ENCODE data around the gene OGFOD2. TPM values are rescaled to one million over a fixed set of nuclear protein-coding genes. Genes with fewer than 3 reads are reported as not detected.

OGFOD2 gene
- total RNA-seq, 6 experiments from 2014 or later: 16.2 to 18.3 (median 17.6) TPM

- Mint-ChIP-seq H3K36me3 (ENCODE audit: low read depth) (no peaks in the 10 kb centered on the region), H3K27ac (no peak overlapping the region), H3K9me3 (no peaks in the 10 kb centered on the region), H3K4me3 (no peak overlapping the region), H3K4me1 (ENCODE audit: low read depth) (peaks cover under 1% of the 10 kb centered on the region; the same call in 1 of the 2 replicates), H3K27me3 (ENCODE audit: insufficient read depth) (peaks cover 8% of the 10 kb centered on the region)
- DNase-seq: no peak
- TF ChIP-seq, protein P1, sequence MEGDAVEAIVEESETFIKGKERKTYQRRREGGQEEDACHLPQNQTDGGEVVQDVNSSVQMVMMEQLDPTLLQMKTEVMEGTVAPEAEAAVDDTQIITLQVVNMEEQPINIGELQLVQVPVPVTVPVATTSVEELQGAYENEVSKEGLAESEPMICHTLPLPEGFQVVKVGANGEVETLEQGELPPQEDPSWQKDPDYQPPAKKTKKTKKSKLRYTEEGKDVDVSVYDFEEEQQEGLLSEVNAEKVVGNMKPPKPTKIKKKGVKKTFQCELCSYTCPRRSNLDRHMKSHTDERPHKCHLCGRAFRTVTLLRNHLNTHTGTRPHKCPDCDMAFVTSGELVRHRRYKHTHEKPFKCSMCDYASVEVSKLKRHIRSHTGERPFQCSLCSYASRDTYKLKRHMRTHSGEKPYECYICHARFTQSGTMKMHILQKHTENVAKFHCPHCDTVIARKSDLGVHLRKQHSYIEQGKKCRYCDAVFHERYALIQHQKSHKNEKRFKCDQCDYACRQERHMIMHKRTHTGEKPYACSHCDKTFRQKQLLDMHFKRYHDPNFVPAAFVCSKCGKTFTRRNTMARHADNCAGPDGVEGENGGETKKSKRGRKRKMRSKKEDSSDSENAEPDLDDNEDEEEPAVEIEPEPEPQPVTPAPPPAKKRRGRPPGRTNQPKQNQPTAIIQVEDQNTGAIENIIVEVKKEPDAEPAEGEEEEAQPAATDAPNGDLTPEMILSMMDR (IDR thresholded peaks at IDR 0.05): no peak
Observed at GRCh38 chr12:123001464-123001863, 26.4 kb downstream of the OGFOD2 start.

DNA sequence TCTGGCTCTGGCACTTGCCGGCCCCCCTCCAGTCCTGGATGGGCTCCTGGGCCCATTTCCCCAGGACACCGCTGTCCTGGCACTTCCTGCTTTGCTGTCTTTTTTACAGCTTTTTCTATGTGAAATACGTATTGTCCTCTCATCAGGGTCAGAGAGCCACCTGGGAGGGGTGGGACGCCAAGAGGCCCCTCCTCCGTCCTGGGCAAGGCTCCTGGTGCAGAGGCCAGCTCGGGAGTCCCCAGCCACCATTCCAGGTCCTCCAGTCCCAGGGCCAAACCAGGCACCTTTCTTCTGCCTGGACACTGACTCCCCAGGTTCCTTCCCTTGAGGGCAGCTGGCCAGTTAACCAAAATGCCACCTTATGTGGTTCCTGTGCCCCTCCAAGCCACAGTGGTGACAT lies 28.2 kb downstream of the OGFOD2 start:
- no peak for DNase-seq
- Mint-ChIP-seq H3K36me3 (ENCODE audit: low read depth) (no peaks in the 10 kb centered on the region), H3K4me1 (ENCODE audit: low read depth) (peaks cover 12% of the 10 kb centered on the region), H3K27ac (no peak overlapping the region), H3K9me3 (no peaks in the 10 kb centered on the region), H3K27me3 (ENCODE audit: insufficient read depth) (peaks cover 8% of the 10 kb centered on the region), H3K4me3 (no peak overlapping the region)
- TF ChIP-seq, protein P1 (IDR thresholded peaks at IDR 0.05): no peak

- no peak overlapping the region for H3K27ac Mint-ChIP-seq
- TF ChIP-seq, protein P1 (IDR thresholded peaks at IDR 0.05): no peak
- H3K4me3 Mint-ChIP-seq: no peak overlapping the region
- no peaks in the 10 kb centered on the region for H3K36me3 Mint-ChIP-seq (ENCODE audit: low read depth)
- no peaks in the 10 kb centered on the region for H3K9me3 Mint-ChIP-seq
- peaks cover 8% of the 10 kb centered on the region for H3K27me3 Mint-ChIP-seq (ENCODE audit: insufficient read depth)
- H3K4me1 Mint-ChIP-seq (ENCODE audit: low read depth): peaks cover 12% of the 10 kb centered on the region
- DNase-seq: no peak
Observed at GRCh38 chr12:123004287-123004686, 29.2 kb downstream of the OGFOD2 start.

DNA sequence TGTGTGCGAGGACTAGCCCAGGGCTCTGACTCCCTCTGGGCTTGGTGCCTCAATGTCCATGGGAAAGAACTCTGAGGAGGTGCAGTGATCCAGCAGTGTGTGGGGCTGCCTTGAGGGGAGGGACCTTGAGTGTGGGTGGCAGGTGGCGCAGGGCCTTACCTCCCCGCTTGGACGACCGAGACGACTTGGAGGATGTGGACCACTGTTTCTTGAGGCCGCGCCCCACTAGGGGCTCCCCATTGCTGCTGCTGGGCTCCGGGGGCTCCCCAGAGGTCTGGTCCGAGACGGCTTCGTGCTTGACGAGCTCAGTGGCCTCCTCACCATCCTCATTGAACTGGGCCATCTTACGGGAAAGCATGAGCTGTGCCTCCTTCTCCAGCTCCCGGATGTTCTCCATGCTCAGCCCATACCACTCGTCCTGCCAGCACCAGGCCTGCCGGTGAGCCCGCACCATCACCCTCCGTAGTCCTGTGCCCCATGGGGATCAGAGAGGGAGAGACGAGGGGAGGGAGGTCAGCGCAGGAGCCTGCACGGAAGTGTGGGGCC lies 30.1 kb downstream of the OGFOD2 start:
- peaks cover 10% of the 10 kb centered on the region for H3K27me3 Mint-ChIP-seq (ENCODE audit: insufficient read depth)

GRCh38 chr12:123006977-123007376 lies 31.9 kb downstream of the OGFOD2 start:
- no peaks in the 10 kb centered on the region for H3K36me3 Mint-ChIP-seq (ENCODE audit: low read depth)
- no peak overlapping the region for H3K4me3 Mint-ChIP-seq
- H3K9me3 Mint-ChIP-seq: no peaks in the 10 kb centered on the region
- H3K27me3 Mint-ChIP-seq (ENCODE audit: insufficient read depth): peaks cover 13% of the 10 kb centered on the region
- no peak overlapping the region for H3K27ac Mint-ChIP-seq
- TF ChIP-seq, protein P1 (IDR thresholded peaks at IDR 0.05): no peak
- H3K4me1 Mint-ChIP-seq (ENCODE audit: low read depth): peaks cover 12% of the 10 kb centered on the region
- DNase-seq: peak; percentile 2

More for the DNA sequence above, 30.1 kb downstream of the OGFOD2 start:
- H3K4me3 Mint-ChIP-seq: no peak overlapping the region
- no peaks in the 10 kb centered on the region for H3K36me3 Mint-ChIP-seq (ENCODE audit: low read depth)
- no peak for DNase-seq
- no peaks in the 10 kb centered on the region for H3K9me3 Mint-ChIP-seq
- TF ChIP-seq, protein P1 (IDR thresholded peaks at IDR 0.05): no peak
- peaks cover 12% of the 10 kb centered on the region for H3K4me1 Mint-ChIP-seq (ENCODE audit: low read depth)
- no peak overlapping the region for H3K27ac Mint-ChIP-seq

Data from HFFc6 (cell line).